ENCODE results near the gene MTHFD1L. TPM values are rescaled to one million over a fixed set of nuclear protein-coding genes. Genes with fewer than 3 reads are reported as not detected.

The MTHFD1L gene
- total and polyA plus RNA-seq, 2 donors from 2014 or later, result 4.7 to 39.6 TPM

- no peak for FAIRE-seq
- intact Hi-C loops (cut with DNase I), result no loop called here
These were observed 29.9 kb upstream of the MTHFD1L start for GRCh38 chr6:150835620-150836019.

DNA sequence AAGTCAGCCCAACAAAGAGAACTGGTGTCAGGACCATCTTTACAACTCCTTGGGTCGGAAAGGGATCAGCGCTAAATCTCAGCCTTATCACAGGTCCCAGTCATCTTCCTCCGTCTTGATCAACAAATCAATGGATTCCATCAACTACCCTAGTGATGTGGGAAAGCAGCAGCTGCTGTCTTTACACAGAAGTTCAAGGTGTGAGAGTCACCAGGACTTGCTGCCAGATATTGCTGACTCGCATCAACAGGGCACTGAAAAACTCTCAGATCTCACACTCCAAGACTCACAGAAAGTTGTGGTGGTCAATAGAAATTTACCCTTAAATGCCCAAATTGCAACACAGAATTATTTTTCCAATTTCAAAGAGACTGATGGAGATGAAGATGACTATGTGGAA lies 25.3 kb upstream of the MTHFD1L start:
- H3K9me3 ChIP-seq (ENCODE audit: control insufficient read depth in 2 of 3, insufficient read depth in 1 of 3, low read length in 3 of 3), result no peaks in the 10 kb centered on the region
- DNase-seq (no peak), FAIRE-seq (no peak)
- no peak overlapping the region for H3K27ac ChIP-seq (ENCODE audit: low read depth in 2 of 2, low read length in 2 of 2)
- no peak overlapping the region for H3K9ac ChIP-seq (ENCODE audit: low read length in 3 of 3)
- no peaks in the 10 kb centered on the region for H3K4me1 ChIP-seq (ENCODE audit: control insufficient read depth in 2 of 3, insufficient read depth in 2 of 3, low read depth in 1 of 3, low read length in 3 of 3)
- H3K36me3 ChIP-seq (ENCODE audit: control insufficient read depth in 2 of 3, insufficient read depth in 3 of 3, low read length in 3 of 3), result peaks cover 0 to 5% (median 0%) of the 10 kb centered on the region in 3 donors
- H3K27me3 ChIP-seq (ENCODE audit: control insufficient read depth, insufficient read depth, low read length), result no peaks in the 10 kb centered on the region
- no peak overlapping the region for H3K4me3 ChIP-seq (ENCODE audit: low read length in 3 of 3)
- TF ChIP-seq, protein P1, sequence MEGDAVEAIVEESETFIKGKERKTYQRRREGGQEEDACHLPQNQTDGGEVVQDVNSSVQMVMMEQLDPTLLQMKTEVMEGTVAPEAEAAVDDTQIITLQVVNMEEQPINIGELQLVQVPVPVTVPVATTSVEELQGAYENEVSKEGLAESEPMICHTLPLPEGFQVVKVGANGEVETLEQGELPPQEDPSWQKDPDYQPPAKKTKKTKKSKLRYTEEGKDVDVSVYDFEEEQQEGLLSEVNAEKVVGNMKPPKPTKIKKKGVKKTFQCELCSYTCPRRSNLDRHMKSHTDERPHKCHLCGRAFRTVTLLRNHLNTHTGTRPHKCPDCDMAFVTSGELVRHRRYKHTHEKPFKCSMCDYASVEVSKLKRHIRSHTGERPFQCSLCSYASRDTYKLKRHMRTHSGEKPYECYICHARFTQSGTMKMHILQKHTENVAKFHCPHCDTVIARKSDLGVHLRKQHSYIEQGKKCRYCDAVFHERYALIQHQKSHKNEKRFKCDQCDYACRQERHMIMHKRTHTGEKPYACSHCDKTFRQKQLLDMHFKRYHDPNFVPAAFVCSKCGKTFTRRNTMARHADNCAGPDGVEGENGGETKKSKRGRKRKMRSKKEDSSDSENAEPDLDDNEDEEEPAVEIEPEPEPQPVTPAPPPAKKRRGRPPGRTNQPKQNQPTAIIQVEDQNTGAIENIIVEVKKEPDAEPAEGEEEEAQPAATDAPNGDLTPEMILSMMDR (IDR thresholded peaks at IDR 0.05; ENCODE audit: borderline replicate concordance, extremely low read depth, insufficient read depth), result no peak
- intact Hi-C loops (cut with DNase I), result no loop called here

More at GRCh38 chr6:150835620-150836019, 29.9 kb upstream of the MTHFD1L start:
- Histone ChIP-seq H3K9ac (ENCODE audit: low read length in 3 of 3) (no peak overlapping the region), H3K4me3 (ENCODE audit: low read length in 3 of 3) (no peak overlapping the region), H3K27ac (ENCODE audit: low read depth in 2 of 2, low read length in 2 of 2) (no peak overlapping the region), H3K36me3 (ENCODE audit: control insufficient read depth in 2 of 3, insufficient read depth in 3 of 3, low read length in 3 of 3) (peaks cover 4 to 6% (median 5%) of the 10 kb centered on the region in 3 donors), H3K9me3 (ENCODE audit: control insufficient read depth in 2 of 3, insufficient read depth in 1 of 3, low read length in 3 of 3) (no peaks in the 10 kb centered on the region), H3K27me3 (ENCODE audit: control insufficient read depth, insufficient read depth, low read length) (no peaks in the 10 kb centered on the region), H3K4me1 (ENCODE audit: control insufficient read depth in 2 of 3, insufficient read depth in 2 of 3, low read depth in 1 of 3, low read length in 3 of 3) (no peaks in the 10 kb centered on the region)
- TF ChIP-seq, protein P1 (IDR thresholded peaks at IDR 0.05; ENCODE audit: borderline replicate concordance, extremely low read depth, insufficient read depth), result no peak
- no peak for DNase-seq

DNA sequence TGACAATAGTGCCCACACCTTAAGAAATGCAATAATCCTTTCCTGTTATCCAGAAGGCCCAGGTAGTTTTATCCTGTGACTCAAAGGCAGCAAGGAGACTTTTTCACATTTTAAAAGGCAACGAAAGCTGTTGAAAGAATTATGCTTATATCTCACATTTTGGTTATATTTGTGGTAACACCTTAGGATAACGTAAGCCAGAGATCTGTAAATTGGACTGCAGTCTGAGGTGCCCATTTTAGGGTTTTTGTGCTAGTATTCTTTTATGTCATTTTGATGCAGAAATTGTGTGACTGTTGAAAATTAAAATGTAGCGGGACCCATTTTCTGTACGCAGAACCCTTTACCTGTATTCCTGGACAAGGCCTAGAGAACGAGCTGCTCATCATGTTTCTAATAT lies 24.3 kb upstream of the MTHFD1L start:
- no peak overlapping the region for H3K9ac ChIP-seq (ENCODE audit: low read length in 3 of 3)
- no peaks in the 10 kb centered on the region for H3K27me3 ChIP-seq (ENCODE audit: control insufficient read depth, insufficient read depth, low read length)
- TF ChIP-seq, protein P1 (IDR thresholded peaks at IDR 0.05; ENCODE audit: borderline replicate concordance, extremely low read depth, insufficient read depth), result no peak
- H3K36me3 ChIP-seq (ENCODE audit: control insufficient read depth in 2 of 3, insufficient read depth in 3 of 3, low read length in 3 of 3), result peaks cover 0 to 5% (median 0%) of the 10 kb centered on the region in 3 donors
- intact Hi-C loops (cut with DNase I), result no loop called here
- no peak overlapping the region for H3K4me3 ChIP-seq (ENCODE audit: low read length in 3 of 3)
- no peak overlapping the region for H3K27ac ChIP-seq (ENCODE audit: low read depth in 2 of 2, low read length in 2 of 2)
- DNase-seq (no peak), FAIRE-seq (no peak)
- no peaks in the 10 kb centered on the region for H3K4me1 ChIP-seq (ENCODE audit: control insufficient read depth in 2 of 3, insufficient read depth in 2 of 3, low read depth in 1 of 3, low read length in 3 of 3)
- H3K9me3 ChIP-seq (ENCODE audit: control insufficient read depth in 2 of 3, insufficient read depth in 1 of 3, low read length in 3 of 3), result no peaks in the 10 kb centered on the region

DNA sequence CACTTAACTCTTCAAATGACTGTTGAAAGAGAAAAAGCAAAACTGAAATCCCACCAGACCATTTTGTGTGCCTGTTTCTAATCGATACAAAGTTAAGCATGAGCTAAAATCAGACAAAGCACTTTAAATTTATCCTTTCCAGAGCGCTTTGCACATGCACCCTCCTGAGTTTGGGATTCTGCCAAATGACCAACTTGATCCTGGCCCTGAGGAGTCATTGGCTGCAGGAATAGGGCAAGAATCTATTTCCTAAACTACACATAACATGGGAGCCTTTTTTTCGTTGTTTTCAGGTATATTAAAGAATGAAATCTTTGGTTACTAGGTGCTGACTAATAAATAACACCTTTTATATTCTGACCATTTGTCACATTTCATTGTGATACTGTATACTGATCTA lies 23.8 kb upstream of the MTHFD1L start:
- FAIRE-seq, result no peak
- H3K36me3 ChIP-seq (ENCODE audit: control insufficient read depth in 2 of 3, insufficient read depth in 3 of 3, low read length in 3 of 3), result peaks cover 0 to 5% (median 0%) of the 10 kb centered on the region in 3 donors
- TF ChIP-seq, protein P1 (IDR thresholded peaks at IDR 0.05; ENCODE audit: borderline replicate concordance, extremely low read depth, insufficient read depth), result no peak
- H3K4me3 ChIP-seq (ENCODE audit: low read length in 3 of 3), result no peak overlapping the region
- intact Hi-C loops (cut with DNase I), result no loop called here
- H3K9me3 ChIP-seq (ENCODE audit: control insufficient read depth in 2 of 3, insufficient read depth in 1 of 3, low read length in 3 of 3), result no peaks in the 10 kb centered on the region
- H3K9ac ChIP-seq (ENCODE audit: low read length in 3 of 3), result no peak overlapping the region
- DNase-seq, result no peak
- H3K27ac ChIP-seq (ENCODE audit: low read depth in 2 of 2, low read length in 2 of 2), result no peak overlapping the region
- H3K27me3 ChIP-seq (ENCODE audit: control insufficient read depth, insufficient read depth, low read length), result no peaks in the 10 kb centered on the region
- no peaks in the 10 kb centered on the region for H3K4me1 ChIP-seq (ENCODE audit: control insufficient read depth in 2 of 3, insufficient read depth in 2 of 3, low read depth in 1 of 3, low read length in 3 of 3)

Measured in kidney (tissue), 14 donors.